ENCODE data around the gene MT2A. TPM values are rescaled to one million over a fixed set of nuclear protein-coding genes. Genes with fewer than 3 reads are reported as not detected.

Gene MT2A
- total and polyA plus RNA-seq, 7 donors, result 342 to 11,565 (median 2,887) TPM

DNA sequence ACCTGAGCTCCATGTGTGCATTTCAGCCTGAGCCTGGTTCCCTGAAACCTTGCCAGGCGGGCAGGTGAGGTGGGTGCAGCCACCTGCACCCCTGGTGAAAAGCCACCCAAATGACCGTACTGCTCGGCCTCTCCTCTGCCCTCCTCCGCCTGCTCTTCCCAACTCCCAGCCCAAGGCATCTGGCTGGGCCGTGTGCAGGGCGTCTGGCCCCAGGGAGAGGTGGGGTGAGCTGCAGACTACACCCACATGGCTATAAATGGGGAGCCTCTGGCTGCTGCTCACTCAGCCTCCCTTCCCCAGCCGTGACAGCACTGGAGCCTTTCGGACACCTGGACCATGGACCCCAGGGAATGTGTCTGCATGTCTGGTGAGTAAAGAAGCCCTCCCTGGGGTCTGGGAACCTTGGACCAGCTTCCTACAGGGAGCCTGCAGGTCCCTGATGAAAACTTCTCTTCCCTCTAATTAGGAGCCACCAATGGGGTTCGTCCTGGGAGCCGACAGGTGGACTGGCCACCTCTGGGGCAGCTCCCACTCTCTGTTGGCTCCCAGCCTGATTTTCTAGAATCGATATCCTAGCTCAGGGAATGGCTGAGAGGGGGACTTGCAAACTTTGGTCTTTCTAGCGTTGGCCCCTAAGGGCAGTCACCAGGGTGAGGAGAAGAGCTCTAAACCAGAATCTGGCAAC is 43.4 kb upstream of the MT2A start, which contains the start of gene MT4:
Gene MT4 (plus strand): TSS at position 281 of the 685 bp plus-strand sequence. CDS start 56 bp downstream, at position 337.
- TF ChIP-seq, protein P1, sequence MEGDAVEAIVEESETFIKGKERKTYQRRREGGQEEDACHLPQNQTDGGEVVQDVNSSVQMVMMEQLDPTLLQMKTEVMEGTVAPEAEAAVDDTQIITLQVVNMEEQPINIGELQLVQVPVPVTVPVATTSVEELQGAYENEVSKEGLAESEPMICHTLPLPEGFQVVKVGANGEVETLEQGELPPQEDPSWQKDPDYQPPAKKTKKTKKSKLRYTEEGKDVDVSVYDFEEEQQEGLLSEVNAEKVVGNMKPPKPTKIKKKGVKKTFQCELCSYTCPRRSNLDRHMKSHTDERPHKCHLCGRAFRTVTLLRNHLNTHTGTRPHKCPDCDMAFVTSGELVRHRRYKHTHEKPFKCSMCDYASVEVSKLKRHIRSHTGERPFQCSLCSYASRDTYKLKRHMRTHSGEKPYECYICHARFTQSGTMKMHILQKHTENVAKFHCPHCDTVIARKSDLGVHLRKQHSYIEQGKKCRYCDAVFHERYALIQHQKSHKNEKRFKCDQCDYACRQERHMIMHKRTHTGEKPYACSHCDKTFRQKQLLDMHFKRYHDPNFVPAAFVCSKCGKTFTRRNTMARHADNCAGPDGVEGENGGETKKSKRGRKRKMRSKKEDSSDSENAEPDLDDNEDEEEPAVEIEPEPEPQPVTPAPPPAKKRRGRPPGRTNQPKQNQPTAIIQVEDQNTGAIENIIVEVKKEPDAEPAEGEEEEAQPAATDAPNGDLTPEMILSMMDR (IDR thresholded peaks at IDR 0.05), result no peak
- ATAC-seq (no peak), DNase-seq (no peak)
- no peaks in the 10 kb centered on the region for H3K36me3 ChIP-seq (ENCODE audit: insufficient read depth in 1 of 2, low read depth in 1 of 2)
- intact Hi-C loops (cut with DNase I), result no loop called here
- H3K27me3 ChIP-seq (ENCODE audit: insufficient read depth in 3 of 3, low read length in 2 of 3), result no peaks in the 10 kb centered on the region
- H3K4me1 ChIP-seq, result no peaks in the 10 kb centered on the region
- H3K27ac ChIP-seq, result no peak within 1 kb of the TSS
- WGBS, 3 donors, result 61 to 71% (median 71%) methylated on average over 9 to 12 of the region's 12 CpGs
- H3K9me3 ChIP-seq, result no peaks in the 10 kb centered on the region
- no peak within 1 kb of the TSS for H3K4me3 ChIP-seq

DNA sequence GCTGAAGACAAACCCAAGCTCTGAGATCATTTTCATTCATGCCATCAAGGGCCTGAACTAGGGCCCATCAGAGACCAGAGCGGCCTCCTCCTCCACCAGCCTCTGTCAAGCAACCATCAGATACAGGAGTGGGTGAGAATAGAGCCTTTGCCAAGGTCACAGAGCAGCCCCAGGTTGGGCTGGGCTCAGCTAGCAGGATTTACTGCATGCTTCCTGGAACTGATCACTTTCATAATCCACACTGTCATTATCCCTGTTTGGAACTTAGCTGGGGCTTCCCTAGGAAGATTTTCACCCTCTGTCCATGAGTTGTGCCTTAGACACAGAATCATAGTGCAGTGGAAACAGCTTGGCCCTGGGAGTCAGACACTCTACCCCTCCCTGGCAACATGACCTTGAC is 38.4 kb upstream of the MT2A start:
- no peaks in the 10 kb centered on the region for H3K27me3 ChIP-seq (ENCODE audit: insufficient read depth in 3 of 3, low read length in 2 of 3)
- no peaks in the 10 kb centered on the region for H3K4me1 ChIP-seq
- 93 to 95% (median 94%) methylated on average over 1 of the region's 1 CpG for whole genome bisulfite sequencing, 3 donors
- no peak for ATAC-seq
- TF ChIP-seq, protein P1 (IDR thresholded peaks at IDR 0.05), result no peak
- H3K36me3 ChIP-seq (ENCODE audit: insufficient read depth in 1 of 2, low read depth in 1 of 2), result no peaks in the 10 kb centered on the region
- DNase-seq, result no peak
- intact Hi-C loops (cut with DNase I), result no loop called here
- H3K9me3 ChIP-seq, result peaks cover 5% of the 10 kb centered on the region
- H3K27ac ChIP-seq, result no peak overlapping the region
- H3K4me3 ChIP-seq, result no peak overlapping the region

DNA sequence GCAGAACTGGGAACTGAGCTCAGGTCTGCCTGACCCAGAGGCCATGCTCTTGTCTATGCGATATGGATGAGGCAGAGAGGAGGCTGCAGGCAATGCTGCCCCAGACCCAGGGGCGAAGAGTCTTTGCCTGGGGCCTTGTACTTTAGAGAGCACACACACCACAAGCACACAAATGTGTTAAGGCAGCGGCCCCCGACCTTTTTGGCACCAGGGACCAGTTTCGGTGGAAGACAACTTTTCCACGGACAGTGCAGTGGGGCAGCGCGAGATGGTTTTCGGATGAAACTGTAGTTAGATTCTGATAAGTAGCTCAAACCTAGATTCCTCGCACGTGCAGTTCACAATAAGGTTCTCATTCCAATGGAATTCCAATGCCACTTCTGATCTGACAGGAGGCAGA is 36.9 kb upstream of the MT2A start:
- WGBS, 3 donors, result 86 to 91% (median 89%) methylated on average over 11 of the region's 11 CpGs
- intact Hi-C loops (cut with DNase I), result no loop called here
- H3K4me3 ChIP-seq, result no peak overlapping the region
- no peaks in the 10 kb centered on the region for H3K36me3 ChIP-seq (ENCODE audit: insufficient read depth in 1 of 2, low read depth in 1 of 2)
- ATAC-seq, result no peak
- H3K27me3 ChIP-seq (ENCODE audit: insufficient read depth in 3 of 3, low read length in 2 of 3), result no peaks in the 10 kb centered on the region
- no peak overlapping the region for H3K27ac ChIP-seq
- peaks cover 5% of the 10 kb centered on the region for H3K9me3 ChIP-seq
- TF ChIP-seq, protein P1 (IDR thresholded peaks at IDR 0.05), result no peak
- DNase-seq, result no peak
- H3K4me1 ChIP-seq, result no peaks in the 10 kb centered on the region

DNA sequence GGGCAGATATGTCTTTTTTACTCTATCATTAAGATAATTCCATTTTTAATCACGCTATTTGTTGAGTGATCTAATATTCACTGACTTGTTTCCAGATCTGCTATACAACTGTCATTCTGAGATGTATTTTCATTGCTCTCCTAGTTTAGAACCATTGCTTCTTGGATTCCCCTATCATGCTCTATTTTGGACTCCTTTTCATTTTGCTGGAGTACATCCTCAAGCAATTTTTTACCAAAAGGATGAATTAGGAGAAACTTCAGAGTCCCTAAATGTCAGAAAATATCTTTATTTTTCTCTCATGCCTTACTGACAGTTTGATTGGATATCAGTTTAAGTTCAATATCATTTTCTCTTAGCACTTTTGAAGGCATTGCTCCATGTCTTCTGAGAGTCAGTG is 33.8 kb upstream of the MT2A start:
- TF ChIP-seq, protein P1 (IDR thresholded peaks at IDR 0.05), result no peak
- ATAC-seq (no peak), DNase-seq (no peak)
- Histone ChIP-seq H3K27me3 (ENCODE audit: insufficient read depth in 3 of 3, low read length in 2 of 3) (no peaks in the 10 kb centered on the region), H3K4me1 (no peaks in the 10 kb centered on the region), H3K9me3 (peaks cover 5% of the 10 kb centered on the region), H3K27ac (no peak overlapping the region), H3K4me3 (no peak overlapping the region), H3K36me3 (ENCODE audit: insufficient read depth in 1 of 2, low read depth in 1 of 2) (no peaks in the 10 kb centered on the region)
- WGBS, 3 donors, result 76 to 81% (median 77%) methylated on average over 1 of the region's 1 CpG
- intact Hi-C loops (cut with DNase I), result no loop called here

All from psoas muscle (tissue), 8 donors.